Mucosa of rectum (tissue), 2 donors: Measurements from ENCODE around the gene LGR4.
A peak's percentile ranks its signal among the peaks of the same experiment; 100 is the strongest.

ENCODE experiments used
- H3K27ac ChIP-seq, 2 donors: one replicate each; pipeline ENCODE4 v1.7.0; 2013; ENCODE audit warnings: inconsistent platforms in 2 of 2, low read depth in 2 of 2, low read length in 2 of 2
- H3K27me3 ChIP-seq, 2 donors: one replicate each; pipeline ENCODE4 v1.7.0; 2013; ENCODE audit warnings: low read length in 2 of 2; ENCODE audit not compliant: control insufficient read depth in 2 of 2, insufficient read depth in 2 of 2
- H3K36me3 ChIP-seq, 2 donors: one replicate each; pipeline ENCODE4 v1.7.0; 2013; ENCODE audit warnings: low read length in 2 of 2; ENCODE audit not compliant: control insufficient read depth in 2 of 2, insufficient read depth in 2 of 2
- H3K4me1 ChIP-seq, 2 donors: one replicate each; pipeline ENCODE4 v1.7.0; 2013; ENCODE audit warnings: low read length in 2 of 2, mild to moderate bottlenecking in 1 of 2; ENCODE audit not compliant: control insufficient read depth in 2 of 2, insufficient read depth in 2 of 2
- H3K4me3 ChIP-seq, 2 donors: one replicate each; pipeline ENCODE4 v1.7.0; 2013; ENCODE audit warnings: low read length in 2 of 2
- H3K9ac ChIP-seq, 2 donors: one replicate each; pipeline ENCODE4 v1.7.0; 2013; ENCODE audit warnings: low read length in 2 of 2, low read depth in 1 of 2, mild to moderate bottlenecking in 1 of 2
- H3K9me3 ChIP-seq, 2 donors: one replicate each; pipeline ENCODE4 v1.7.0; 2013; ENCODE audit warnings: low read length in 2 of 2; ENCODE audit not compliant: control insufficient read depth in 2 of 2
- donor health status: healthy.
- donor health status: Normal muscosa, but diverticular disease.

The LGR4 gene

GRCh38 chr11:27470826-27471588 is 1.6 kb downstream of the LGR4 start:
- Histone ChIP-seq H3K4me1 (peaks cover 11 to 40% of the 10 kb centered on the region in 2 donors), H3K9me3 (no peaks in the 10 kb centered on the region), H3K9ac (peak overlapping the region; percentile 57 to 86), H3K4me3 (peak overlapping the region; percentile 80 to 93), H3K27me3 (peaks cover 0 to 2% of the 10 kb centered on the region in 2 donors), H3K27ac (peak overlapping the region; percentile 90 to 91), H3K36me3 (no peaks in the 10 kb centered on the region)

- H3K27ac ChIP-seq = peak overlapping the region in 1 of 2 donors; percentile 91
- H3K9me3 ChIP-seq = no peaks in the 10 kb centered on the region
- H3K4me3 ChIP-seq = peak overlapping the region; percentile 80 to 93
- peaks cover 16 to 47% of the 10 kb centered on the region in 2 donors for H3K4me1 ChIP-seq
- H3K27me3 ChIP-seq = peaks cover 0 to 2% of the 10 kb centered on the region in 2 donors
- H3K36me3 ChIP-seq = no peaks in the 10 kb centered on the region
- peak overlapping the region; percentile 79 to 86 for H3K9ac ChIP-seq
Measured at GRCh38 chr11:27470166-27470565, 2.4 kb downstream of the LGR4 start.

GRCh38 chr11:27468995-27469695 is 3.4 kb downstream of the LGR4 start:
- Histone ChIP-seq H3K4me3 (peak overlapping the region; percentile 80 to 93), H3K9me3 (no peaks in the 10 kb centered on the region), H3K27me3 (peaks cover 0 to 2% of the 10 kb centered on the region in 2 donors), H3K4me1 (peaks cover 19 to 57% of the 10 kb centered on the region in 2 donors), H3K9ac (peak overlapping the region; percentile 79 to 86), H3K27ac (peak overlapping the region; percentile 82 to 91), H3K36me3 (no peaks in the 10 kb centered on the region)

- Histone ChIP-seq H3K4me1 (peaks cover 20 to 59% of the 10 kb centered on the region in 2 donors), H3K9me3 (no peaks in the 10 kb centered on the region), H3K27me3 (peaks cover 0 to 2% of the 10 kb centered on the region in 2 donors), H3K36me3 (no peaks in the 10 kb centered on the region), H3K27ac (peak overlapping the region; percentile 82 to 91), H3K4me3 (peak overlapping the region; percentile 80 to 93), H3K9ac (peak overlapping the region; percentile 79 to 86)
Measured at GRCh38 chr11:27468209-27468994, 4.2 kb downstream of the LGR4 start.

DNA sequence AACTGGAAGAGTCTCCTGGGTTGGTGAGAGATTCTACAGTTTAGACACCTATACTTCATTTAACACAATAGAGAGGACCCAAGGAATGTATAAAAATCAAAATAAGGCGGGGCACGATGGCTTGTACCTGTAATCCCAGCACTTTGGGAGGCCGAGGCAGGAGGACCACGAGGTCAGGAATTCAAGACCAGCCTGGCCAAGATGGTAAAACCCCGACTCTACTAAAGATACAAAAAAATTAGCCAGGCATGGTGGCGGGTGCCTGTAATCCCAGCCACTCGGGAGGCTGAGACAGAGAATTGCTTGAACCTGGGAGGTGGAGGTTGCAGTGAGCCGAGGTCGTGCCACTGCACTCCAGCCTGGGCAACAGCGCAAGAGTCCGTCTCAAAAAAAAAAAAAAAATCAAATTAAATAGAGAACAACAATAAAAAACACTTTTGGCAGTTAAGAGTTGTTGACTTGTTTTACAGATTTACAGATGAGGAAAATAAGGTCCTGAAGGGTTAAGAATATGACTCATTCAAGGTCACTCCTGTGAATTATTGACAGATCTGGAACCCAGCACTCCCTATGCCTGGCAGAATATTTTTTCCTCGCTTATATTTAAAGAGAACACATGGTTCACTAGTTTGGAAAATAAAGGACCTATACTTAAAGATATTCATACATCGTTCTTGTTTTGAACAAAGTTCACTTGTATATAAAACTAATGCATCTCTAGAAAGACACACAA is 5.2 kb downstream of the LGR4 start:
- peak overlapping the region in 1 of 2 donors; percentile 16 for H3K9ac ChIP-seq
- H3K27ac ChIP-seq = peak overlapping the region; percentile 82 to 91
- H3K36me3 ChIP-seq = no peaks in the 10 kb centered on the region
- peaks cover 17 to 55% of the 10 kb centered on the region in 2 donors for H3K4me1 ChIP-seq
- peak overlapping the region in 1 of 2 donors; percentile 27 for H3K4me3 ChIP-seq
- no peaks in the 10 kb centered on the region for H3K9me3 ChIP-seq
- peaks cover 0 to 2% of the 10 kb centered on the region in 2 donors for H3K27me3 ChIP-seq

DNA sequence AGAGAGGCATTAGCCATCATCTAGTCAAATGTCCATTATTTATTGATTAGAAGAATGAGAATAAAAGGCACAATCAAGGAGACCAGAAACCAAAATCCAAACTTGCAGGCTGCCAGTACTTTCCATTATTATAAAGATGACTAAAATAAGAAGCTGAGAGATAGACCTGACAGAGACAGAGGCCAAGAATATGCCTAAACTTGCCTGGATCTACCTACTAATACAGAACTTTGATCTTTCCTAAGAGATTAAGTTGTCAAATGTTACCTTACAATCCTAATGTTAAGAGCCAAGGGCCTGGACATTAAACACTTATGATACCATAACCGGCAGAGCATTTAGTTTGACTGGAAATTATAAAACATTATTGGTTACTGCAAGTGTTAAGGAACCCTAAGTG is 6.2 kb downstream of the LGR4 start:
- Histone ChIP-seq H3K4me1 (peaks cover 16 to 54% of the 10 kb centered on the region in 2 donors), H3K36me3 (no peaks in the 10 kb centered on the region), H3K27ac (peak overlapping the region in 1 of 2 donors; percentile 44), H3K27me3 (peaks cover 0 to 1% of the 10 kb centered on the region in 2 donors), H3K4me3 (no peak overlapping the region), H3K9me3 (no peaks in the 10 kb centered on the region), H3K9ac (peak overlapping the region in 1 of 2 donors; percentile 5)

- no peaks in the 10 kb centered on the region for H3K36me3 ChIP-seq
- H3K27me3 ChIP-seq = no peaks in the 10 kb centered on the region
- H3K4me3 ChIP-seq = peak overlapping the region in 1 of 2 donors; percentile 25
- no peaks in the 10 kb centered on the region for H3K9me3 ChIP-seq
- peak overlapping the region in 1 of 2 donors; percentile 11 for H3K9ac ChIP-seq
- H3K4me1 ChIP-seq = peaks cover 15 to 49% of the 10 kb centered on the region in 2 donors
- H3K27ac ChIP-seq = peak overlapping the region in 1 of 2 donors; percentile 63
Measured at GRCh38 chr11:27465629-27466028, 7.0 kb downstream of the LGR4 start.

- H3K27ac ChIP-seq = peak overlapping the region in 1 of 2 donors; percentile 63
- peaks cover 15 to 47% of the 10 kb centered on the region in 2 donors for H3K4me1 ChIP-seq
- no peak overlapping the region for H3K4me3 ChIP-seq
- H3K36me3 ChIP-seq = no peaks in the 10 kb centered on the region
- H3K9ac ChIP-seq = peak overlapping the region in 1 of 2 donors; percentile 11
- no peaks in the 10 kb centered on the region for H3K27me3 ChIP-seq
- no peaks in the 10 kb centered on the region for H3K9me3 ChIP-seq
Measured at GRCh38 chr11:27464909-27465308, 7.7 kb downstream of the LGR4 start.

DNA sequence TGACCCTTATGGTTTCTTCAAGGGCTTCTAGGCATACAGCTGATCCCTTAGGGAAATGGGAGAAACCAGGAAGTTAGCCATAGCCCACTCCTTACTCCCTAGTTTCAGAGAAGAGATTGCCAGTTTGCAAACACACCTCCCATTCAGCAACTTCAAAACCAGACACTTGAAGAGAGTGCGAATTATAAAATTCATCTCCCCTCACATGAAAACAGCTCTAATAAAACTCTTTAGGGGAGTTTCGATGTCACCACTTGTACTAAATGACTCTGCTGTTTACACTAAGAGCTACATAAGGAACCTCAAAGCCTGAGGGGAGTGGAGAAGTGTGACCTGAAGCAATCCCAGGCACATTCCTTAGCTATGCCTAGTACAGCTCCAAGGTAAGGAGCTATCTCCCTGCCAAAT is 8.3 kb downstream of the LGR4 start:
- H3K27ac ChIP-seq = peak overlapping the region; percentile 63 to 70
- peak overlapping the region in 1 of 2 donors; percentile 32 for H3K4me3 ChIP-seq
- H3K9ac ChIP-seq = peak overlapping the region; percentile 26 to 40
- H3K27me3 ChIP-seq = no peaks in the 10 kb centered on the region
- peaks cover 15 to 42% of the 10 kb centered on the region in 2 donors for H3K4me1 ChIP-seq
- H3K9me3 ChIP-seq = no peaks in the 10 kb centered on the region
- H3K36me3 ChIP-seq = no peaks in the 10 kb centered on the region
